Myocyte (in vitro differentiated cells): ENCODE measurements around the gene TMEM53. TPM values are rescaled to one million over a fixed set of nuclear protein-coding genes. Genes with fewer than 3 reads are reported as not detected.
"Not testable (repeated sequence)": the region's sequence is repeated elsewhere in the genome, so short reads cannot be mapped to it uniquely, and the experiment has no call there.

Experiments
- DNase-seq: peaks from one replicate; pipeline ENCODE4 v3.0.0-alpha.2; 2012; ENCODE audit warnings: low read depth
- total RNA-seq: library from RNA; depleted of rRNA; stranded (reverse); fragments of >200 nt; gene quantifications from 2 replicates; pipeline ENCODE4 v1.2.3, GENCODE V29; 2014

Gene TMEM53
- total RNA-seq, 1 donor from 2014 or later = 20.8 TPM

DNA sequence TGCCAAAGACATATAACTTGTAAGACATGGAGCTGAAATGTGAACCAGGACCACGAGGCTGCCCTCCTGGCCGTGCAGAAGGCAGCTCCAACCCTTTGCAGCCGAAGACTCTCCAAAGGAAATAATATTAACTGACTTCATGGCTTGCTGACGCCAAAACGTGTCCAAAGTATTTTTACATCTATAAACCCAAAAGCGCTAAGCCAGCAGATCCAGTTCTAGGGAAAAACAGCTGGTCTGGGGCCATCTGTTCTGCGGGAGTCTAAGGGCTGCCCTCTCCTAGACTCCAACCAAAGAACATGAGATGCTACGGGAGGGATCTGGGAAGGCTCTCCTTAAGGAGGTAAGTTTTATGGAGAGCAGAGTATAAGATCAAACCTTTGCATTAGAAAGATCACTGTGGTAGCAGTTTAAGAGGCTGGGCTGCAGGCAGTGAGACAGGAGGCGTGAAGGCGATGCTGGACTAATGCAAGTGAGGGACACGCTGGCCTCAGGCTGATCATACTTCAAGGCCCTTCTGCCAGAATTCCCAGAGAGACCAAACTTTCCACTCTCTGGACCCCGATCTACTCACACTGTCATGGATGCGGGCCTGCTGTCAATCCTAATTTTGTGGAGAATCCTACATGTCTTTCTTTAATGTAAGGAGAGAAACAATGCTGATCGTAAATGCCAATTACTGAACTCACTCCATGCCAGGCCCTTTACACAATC, 1.2 kb downstream of the TMEM53 start:
- peak; percentile 71 for DNase-seq

DNA sequence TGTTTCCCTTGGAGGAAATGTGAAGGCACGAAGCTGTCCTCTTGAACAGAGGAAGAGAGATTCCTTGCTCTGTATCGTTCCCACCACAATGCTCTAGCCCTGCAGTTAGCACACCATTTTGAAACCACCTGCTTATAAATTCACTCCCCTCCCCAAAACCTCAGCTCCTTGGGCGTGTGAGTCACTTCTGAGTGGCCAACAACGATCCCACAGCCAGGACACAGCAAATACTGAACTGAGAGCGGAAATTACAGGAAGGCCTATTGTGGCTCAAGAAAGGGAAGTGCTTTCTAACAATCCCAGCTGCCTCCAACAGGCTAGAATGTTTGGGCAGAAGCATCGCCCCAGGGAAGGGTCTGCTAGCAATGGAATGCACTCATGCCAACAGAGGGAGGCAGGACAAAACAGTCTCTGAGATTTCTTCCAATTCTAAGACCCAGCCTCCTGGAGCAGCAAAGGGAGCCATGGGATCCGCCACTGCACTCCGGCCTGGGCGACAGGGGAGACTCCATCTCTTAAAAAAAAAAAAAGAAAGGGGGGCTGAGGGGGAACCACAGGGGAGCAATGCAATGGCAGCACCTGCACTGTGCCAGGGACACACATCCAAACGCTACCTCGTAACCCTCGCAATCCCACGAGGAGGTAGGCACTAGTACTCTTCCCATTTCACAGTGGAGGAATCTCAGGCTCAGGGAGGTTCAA, 1.9 kb downstream of the TMEM53 start:
- peak; percentile 96 for DNase-seq

DNA sequence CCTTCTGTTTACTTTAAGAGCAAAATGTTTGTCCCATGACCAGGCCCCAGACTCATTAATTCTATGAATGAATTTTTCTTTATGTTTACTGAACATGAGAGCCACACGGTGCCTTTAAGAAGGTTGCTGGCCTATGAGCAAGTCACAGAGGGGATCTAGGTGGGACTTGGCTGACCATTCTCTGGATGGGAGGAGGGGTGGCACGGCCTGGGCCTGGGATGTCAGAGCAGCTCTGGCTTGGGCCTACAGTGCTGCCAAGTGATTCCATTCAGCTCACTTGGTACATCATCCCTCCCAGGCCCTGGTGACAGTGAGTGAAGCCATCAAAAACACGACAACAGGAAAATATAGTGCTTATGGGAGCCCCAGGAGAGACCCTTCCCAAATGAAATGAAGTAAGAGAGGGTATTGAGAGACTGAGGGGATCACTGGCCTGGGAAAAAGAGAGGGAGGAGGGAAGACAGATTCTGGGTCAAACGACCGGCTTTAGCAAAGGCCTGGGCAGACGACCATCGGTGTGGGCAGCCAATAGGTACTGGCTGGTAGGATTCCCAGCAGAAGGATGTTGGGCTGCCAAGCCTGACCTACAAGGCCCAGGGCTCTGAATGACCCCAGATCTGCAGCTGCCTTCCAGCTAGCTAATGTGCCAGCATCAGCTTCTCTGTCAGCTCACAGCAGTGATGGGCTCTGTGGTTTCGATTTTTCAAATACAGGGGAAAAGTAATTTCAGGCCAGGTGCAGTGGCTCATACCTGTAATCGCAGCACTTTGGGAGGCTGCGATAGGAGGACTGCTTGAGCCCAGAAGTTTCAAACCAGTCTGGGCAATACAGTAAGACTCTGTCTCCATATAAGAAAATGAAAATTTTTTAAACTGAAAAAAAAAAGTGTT, 3.3 kb downstream of the TMEM53 start:
- no peak for DNase-seq

DNA sequence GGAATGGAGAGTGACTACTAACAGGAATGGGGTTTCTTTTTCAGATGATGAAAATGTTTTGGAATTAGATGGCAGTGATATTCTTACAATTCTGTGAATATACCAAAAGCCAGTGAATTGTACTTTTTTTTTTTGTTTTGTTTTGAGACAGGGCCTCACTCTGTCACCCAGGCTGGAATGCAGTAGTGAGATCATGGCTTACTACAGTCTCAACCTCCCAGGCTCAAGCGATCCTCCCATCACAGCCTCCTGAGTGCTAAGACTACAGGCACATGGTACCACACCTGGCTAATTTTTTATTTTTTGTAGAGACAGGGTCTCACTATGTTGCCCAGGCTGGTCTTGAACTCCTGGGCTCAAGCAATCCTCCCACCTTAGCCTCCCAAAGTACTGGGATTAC, 7.6 kb downstream of the TMEM53 start:
- not testable (repeated sequence) for DNase-seq

DNA sequence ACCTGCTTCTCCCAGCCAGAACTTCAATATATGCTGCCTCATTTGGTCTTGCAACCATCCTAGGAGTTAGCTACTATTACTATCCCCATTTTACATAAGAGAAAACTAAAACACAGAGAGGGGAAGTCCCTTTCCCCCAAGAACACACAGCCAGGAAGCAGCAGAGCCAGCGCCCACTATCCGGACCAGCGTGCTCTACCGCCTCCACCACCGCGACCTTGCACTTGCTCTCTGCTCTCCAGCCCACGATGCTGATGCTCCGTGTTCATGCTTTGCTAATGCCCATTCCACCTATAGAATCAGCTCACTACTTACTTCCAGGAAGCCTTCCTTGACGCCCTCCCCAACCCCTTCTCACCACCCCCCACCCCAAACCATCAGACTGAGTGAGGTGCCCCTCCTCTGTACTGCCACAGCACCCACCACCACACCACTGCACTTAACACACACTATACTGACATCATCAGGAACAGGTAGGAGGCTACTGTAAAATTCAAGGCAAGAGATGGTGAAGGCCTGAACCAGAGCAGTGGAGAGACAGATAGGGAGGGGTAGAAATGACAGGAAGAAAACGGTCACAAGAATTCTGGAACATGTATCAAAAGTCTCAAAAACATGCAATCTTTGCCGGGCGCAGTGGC, 9.4 kb downstream of the TMEM53 start:
- DNase-seq = no peak

DNA sequence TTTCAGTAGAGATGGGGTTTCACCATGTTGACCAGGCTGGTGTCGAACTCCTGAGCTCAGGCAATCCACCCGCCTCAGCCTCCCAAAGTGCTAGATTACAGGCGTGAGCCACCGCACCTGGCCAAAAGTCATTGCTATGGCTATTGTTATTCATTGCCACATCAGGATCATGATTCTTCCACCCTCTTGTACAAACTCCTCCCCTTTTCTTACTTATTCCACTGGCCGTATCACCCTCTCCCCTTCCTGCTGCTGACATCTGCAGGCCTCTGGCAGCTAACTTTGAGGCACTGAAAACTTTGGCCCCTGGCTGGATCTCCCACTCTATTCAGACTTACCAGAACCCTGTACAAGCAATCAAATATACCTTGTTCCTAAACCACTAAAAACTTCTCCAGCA, 10.9 kb downstream of the TMEM53 start:
- no peak for DNase-seq

DNA sequence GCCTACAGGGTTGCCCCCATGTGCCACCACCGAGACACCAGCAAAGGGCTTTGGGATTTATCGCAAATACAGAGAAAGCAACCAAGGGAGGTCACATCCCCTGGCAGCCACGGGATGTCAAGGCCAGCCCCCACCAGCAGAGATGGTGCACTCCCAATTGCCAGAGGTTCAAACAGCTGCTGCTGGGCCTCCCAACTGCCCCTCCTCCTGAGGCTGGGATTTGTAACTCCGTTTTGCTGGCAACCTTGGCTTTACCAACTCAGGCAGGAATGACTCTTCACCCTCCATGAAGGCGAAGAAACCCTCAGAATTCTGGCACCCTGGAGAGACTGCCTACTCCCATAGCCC, 11.6 kb downstream of the TMEM53 start:
- no peak for DNase-seq

DNA sequence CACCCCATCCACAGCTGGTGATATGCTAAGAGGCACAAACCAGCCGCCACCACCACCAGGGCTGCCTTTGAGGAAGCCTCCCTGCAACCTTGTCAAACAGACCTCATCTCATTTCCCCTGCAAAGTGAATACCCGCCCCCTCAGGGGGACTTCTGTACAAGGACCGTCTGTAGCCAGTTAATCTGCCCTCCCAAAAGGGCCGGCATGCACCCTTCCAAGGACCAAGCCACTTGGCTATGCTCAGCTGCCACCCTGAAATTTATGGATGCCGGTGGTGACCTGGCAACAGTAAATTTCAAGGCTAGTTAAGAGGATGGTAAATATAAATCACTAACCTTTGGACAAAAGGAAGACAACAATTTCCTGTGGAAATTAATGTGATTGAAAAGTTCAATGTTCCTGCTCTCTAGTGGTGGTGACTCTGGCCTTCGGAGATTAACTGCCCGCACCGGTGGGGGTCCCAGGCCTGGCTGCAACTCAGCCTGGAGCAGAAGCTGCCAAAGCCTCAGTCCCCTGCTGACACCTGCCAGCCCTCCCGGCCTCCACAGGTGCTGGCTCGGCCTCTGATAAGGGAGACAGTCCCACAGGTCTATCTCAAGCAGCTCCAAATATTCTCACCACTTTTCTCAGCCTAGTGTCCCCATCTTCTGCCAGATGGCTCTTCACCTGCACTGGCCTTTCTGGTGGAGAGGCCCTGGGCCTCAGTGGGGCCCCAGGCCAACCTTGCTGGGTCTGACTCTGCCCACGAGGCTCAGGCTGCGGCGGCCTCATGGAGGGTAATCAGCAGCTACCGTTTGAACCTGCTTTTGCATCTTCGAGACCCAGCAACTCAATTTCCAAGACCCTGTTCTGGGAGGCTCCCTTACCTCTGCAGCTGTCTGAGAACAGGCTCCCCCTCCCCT, 12.2 kb downstream of the TMEM53 start:
- no peak for DNase-seq

DNA sequence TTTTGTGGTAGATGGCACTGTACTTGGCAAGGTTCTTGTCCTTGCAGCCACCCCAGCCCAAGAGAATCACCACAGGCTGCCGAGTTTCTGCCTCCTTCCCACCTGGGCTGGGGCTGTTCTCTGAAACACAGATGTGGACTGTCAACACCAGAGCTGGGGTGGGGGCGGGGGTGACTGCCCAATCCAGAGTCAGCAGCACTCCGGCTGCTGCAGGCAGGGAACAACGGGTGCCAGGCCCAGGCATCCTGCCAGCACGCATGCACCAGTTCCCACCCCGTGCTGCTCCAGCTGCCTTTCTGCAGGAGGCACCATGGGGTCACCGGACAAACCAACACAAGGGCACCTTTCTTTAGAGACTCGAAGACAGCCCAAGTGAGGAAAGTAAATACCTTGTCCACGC, 14.1 kb downstream of the TMEM53 start:
- DNase-seq = peak; percentile 89

DNA sequence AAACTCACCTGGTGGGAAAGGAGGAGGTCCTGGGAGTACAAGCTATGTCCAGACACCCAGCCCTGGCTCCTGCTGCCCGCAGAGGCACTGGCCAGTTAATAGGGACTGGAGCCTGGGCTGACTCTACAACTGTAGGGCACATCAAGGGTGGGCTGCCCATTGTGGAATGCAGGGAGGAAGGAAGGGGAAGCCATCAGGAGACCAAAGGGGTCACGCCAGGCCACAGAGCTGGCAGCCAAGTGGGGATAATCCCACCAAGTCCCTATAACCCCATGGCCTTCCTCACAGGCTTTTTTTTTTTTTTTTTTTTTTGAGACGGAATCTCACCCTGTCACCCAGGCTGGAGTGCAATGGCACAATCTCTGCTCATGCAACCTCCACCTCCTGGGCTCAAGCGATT, 14.7 kb downstream of the TMEM53 start:
- DNase-seq = no peak

DNA sequence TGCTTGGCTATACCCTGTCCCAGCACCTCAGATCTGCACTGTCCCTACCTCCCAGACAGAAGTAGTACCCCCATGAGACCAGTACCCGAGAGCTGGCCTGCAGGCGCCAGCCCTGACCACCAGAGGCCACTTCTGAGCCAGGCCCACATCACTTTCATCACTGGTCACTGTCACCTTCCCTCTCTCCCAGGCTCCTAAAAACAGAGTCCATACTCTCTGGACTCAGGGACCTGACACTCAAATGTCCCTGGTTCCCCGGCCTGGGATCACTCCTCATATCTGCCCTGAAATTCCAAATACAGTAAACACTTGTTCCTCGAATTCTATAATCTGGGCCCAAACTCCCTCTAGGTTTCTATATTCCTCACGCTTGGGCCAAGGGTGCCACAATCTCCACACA, 18.7 kb downstream of the TMEM53 start:
- peak; percentile 46 for DNase-seq

DNA sequence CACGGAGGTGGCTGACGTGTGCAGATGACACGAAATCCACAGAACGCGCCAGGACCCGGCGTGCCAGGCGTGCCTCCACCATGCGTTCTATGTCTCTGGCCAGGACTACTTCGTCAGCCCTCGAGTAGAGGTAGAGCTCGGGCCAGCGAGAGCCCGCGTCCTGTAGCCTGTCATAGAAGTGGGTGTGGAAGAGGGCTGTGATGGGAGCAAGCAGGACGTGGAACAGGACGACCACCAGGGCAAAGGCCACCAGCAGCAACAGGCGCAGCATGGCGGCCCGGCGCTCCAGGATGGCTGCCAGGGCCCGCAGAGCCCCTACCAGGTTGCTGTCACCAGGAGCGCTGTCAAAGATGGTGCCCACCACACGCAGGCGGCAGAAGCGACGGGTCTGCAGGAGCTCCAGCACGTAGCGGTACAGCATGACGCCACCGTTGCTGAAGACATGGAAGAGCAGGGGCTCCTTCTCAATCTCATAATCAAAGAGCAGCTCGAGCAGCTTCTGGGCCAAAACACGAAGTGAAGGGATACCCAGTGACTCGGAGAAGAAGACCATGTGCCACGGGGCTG, 19.6 kb downstream of the TMEM53 start:
- DNase-seq = no peak

DNA sequence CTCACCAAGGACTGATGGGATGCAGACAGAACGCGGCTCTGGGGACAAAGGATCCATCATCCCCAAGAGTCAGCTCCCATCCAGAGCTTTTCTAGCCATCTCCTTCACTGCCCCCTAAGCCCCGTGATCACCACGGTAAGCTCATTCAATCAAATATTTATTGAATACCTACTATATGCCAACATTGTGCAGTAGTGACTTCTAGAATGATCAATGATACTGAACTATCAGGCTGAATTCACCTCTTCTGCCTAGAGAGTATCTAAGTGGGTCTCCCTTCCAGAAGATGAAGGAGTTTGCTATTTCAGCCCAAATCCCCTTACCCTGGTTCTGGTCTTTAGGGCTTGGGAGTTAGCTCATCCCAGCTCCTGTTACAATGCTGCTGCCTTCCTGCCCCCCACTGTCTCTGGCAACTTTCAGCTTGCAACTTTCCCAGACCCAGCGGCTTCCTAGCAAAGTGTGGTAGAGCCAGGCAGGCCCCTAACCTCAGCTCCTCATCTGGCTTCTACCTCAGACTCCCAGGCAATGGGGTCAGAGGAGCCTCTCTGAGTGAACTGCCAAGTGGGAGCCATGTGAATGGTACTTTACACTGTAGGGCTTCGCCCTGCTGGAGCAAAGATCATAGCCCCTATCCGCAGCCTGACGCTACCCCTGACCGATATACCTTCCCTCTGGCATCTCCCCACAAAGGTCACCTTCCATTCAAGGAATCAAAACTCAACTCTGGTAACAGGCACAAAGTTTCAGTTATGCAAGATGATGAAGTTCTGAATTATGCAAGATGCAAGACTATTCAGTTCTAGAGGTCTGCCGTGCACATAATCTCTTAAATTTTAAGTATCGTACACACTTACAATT, 20.9 kb downstream of the TMEM53 start:
- no peak for DNase-seq

DNA sequence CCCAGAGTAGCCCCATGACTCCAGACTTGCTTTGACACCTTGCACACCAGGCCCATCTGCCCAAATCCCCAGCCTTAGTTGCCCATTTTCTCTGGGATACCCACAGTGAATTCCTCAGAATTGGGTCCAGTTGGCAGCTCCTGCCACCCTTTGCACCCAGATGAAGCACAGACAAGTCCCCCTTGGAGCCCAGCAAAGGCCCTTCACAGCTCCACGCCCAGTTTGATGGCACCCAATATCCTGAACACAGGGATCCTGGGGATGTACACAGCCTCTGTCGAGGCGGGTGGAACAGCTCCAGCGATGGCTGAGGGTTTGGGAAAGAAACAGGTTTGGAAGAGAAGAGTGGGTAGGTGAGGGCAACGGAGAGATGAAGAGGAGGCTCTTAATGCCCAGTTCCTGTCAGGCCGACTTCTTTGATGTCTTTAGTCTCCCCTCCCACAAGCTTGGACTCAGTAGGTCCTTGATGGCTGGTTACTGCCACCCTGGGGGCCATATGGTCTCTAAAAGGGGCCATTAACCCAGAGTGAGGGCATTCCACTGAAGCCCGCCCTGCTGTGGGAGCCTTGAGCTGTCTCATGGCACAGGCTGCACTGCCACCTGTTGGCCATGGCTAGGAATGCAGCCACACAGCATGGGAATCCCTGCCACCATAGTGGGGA, 21.7 kb downstream of the TMEM53 start:
- peak; percentile 83 for DNase-seq

DNA sequence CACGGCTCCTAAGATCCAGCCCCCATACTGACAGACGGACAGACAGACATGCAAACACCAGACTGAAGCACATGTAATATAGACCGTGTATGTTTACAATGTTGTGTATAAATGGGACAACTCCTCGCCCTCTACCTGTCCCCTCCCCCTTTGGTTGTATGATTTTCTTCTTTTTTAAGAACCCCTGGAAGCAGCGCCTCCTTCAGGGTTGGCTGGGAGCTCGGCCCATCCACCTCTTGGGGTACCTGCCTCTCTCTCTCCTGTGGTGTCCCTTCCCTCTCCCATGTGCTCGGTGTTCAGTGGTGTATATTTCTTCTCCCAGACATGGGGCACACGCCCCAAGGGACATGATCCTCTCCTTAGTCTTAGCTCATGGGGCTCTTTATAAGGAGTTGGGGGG, 23.2 kb downstream of the TMEM53 start:
- DNase-seq = no peak

DNA sequence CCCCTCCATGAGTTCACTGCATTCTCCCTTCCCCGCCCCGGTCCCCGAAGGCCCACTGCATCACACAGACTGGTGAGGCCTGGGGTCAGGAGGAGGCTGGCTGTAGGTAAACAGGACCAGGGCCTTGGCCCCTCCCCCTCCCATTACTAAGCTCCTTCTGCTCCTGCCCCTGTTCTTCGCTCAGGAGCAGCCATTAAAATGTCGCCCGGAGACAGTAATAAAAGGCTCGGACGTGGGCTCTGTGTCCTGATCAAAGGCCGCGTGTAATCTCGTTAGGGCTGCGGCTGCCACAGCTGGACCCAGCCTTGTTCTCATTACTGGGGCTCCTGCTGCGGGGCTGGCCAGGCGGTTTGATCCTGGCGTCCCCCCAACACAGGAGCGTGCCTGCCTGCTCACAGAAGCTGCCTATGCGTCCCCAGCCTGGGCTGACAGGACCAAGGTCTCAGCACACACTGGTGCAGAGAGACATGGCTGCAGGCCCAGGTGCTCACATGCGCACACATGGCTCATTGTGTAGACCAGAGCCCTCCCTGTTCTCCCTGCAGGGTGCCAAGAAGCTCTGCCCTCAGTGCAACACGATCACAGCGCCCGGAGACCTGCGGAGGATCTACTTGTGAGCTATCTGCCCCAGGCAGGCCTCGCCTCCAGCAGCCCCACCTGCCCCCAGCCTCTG, 24.0 kb downstream of the TMEM53 start:
- no peak for DNase-seq

DNA sequence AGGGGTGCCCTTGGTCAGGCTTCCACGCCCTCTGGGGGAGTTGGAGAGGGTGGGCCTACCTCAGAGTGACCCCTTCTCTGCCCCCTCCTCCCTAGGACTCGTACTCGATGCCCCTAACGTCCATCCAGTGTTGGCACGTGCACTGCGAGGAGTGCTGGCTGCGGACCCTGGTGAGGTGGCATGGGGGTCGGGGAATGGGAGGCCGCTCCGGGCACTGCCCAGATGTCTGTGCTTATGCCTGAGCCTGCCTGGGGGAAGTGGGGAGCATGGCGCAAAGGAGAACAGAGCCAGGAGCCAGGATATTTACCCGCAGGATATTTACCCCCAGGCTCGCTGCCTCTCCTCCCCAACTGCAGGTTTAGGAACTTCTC, 24.5 kb downstream of the TMEM53 start:
- no peak for DNase-seq
